Cardiac muscle cell (in vitro differentiated cells and primary cell): ENCODE data around the gene KLHL28. TPM values are rescaled to one million over a fixed set of nuclear protein-coding genes. Genes with fewer than 3 reads are reported as not detected.

Experiments
- DNase-seq, 2 donors: peaks; one replicate each; pipeline versions ENCODE4 v3.0.0 to v3.0.0-alpha.2; 2010 to 2017; ENCODE audit warnings: low read depth in 1 of 2, low spot score in 1 of 2
- H3K27ac ChIP-seq: fragments of 200-600 bp; sonication (generic); 2 replicates; pipeline ENCODE4 v1.5.1; 2016
- H3K27me3 ChIP-seq: fragments of 200-600 bp; sonication (generic); 2 replicates; pipeline ENCODE4 v1.6.0; 2016; ENCODE audit warnings: control low read depth
- H3K36me3 ChIP-seq: fragments of 200-600 bp; sonication (generic); 2 replicates; pipeline ENCODE4 v1.5.1; 2016; ENCODE audit warnings: control low read depth
- H3K4me1 ChIP-seq: fragments of 200-600 bp; sonication (generic); 2 replicates; pipeline ENCODE4 v1.8.1; 2017; ENCODE audit warnings: low read depth, mild to moderate bottlenecking, mixed run types
- H3K4me3 ChIP-seq: fragments of 200-600 bp; sonication (generic); 2 replicates; pipeline ENCODE4 v1.5.1; 2016; ENCODE audit warnings: mild to moderate bottlenecking
- H3K9me3 ChIP-seq: fragments of 200-600 bp; sonication (generic); 2 replicates; pipeline ENCODE4 v1.5.1; 2017; ENCODE audit warnings: low read depth, mild to moderate bottlenecking, control low read depth
- polyA plus RNA-seq: library from polyadenylated mRNA; unstranded; fragments of >200 nt; fragmentation: Nextera tagmentation; extraction: Ambion mirVana; gene quantifications from 2 replicates; pipeline ENCODE4 v1.2.1, GENCODE V29; 2016
- total RNA-seq: library from RNA; depleted of rRNA; stranded (reverse); fragments of >200 nt; gene quantifications from 2 replicates; pipeline ENCODE4 v1.2.3, GENCODE V29; 2016
- TF ChIP-seq, protein P1 (sequence below): IDR thresholded peaks from 2 replicates; pipeline ENCODE4 v1.5.1; 2012; ENCODE audit warnings: low read depth, mild to moderate bottlenecking, low read length

Gene KLHL28, protein sequence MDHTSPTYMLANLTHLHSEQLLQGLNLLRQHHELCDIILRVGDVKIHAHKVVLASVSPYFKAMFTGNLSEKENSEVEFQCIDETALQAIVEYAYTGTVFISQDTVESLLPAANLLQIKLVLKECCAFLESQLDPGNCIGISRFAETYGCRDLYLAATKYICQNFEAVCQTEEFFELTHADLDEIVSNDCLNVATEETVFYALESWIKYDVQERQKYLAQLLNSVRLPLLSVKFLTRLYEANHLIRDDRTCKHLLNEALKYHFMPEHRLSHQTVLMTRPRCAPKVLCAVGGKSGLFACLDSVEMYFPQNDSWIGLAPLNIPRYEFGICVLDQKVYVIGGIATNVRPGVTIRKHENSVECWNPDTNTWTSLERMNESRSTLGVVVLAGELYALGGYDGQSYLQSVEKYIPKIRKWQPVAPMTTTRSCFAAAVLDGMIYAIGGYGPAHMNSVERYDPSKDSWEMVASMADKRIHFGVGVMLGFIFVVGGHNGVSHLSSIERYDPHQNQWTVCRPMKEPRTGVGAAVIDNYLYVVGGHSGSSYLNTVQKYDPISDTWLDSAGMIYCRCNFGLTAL
- total RNA-seq (4.5 and 12.9 TPM in 2 replicates), polyA plus RNA-seq (8.8 and 12.2 TPM in 2 replicates)

DNA sequence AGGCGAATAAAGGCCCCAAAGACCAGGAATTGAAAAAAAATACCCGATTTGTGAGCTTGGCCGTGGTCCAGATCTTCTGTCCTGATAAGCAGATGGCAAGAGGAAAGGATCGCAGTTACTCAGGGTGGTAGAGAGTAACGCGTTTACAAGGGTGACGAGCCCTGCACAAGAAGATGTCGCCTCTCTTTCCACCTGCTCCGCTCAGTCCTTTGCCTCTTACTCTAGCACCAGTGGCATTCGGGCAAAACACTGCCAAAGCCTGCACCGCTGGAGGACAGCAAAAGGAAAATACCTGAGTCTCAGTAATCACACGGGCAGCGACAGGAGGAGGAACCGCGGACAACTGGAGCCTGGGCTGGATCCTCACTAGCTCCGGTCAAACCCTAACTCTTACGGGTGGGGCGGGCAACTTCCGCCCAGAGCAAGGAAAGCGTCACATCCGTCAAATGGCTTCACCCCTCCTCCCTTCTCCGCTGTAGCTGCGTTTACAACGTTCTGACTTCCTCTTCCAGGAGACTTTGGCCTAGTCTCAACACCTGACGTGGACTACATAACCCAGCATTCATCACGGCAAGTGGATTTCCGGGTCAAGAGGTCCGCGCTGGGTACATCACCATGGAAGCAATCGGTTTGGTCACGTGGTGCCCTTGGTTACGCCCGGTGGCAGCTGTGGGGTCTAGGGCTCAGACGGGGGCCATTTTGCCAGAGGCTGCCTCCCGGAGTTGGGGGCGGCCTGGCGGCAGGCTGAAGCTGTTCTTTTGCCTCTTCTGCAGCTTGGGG is at the start of gene KLHL28, which contains the start of gene TOGARAM1:
Gene KLHL28 (minus strand): TSS at position 394 of the 780 bp plus-strand sequence. CDS start 16,019 bp downstream, outside the sequence.
Gene TOGARAM1 (plus strand): TSS at position 637 of the 780 bp plus-strand sequence. CDS start 232 bp downstream, outside the sequence.
- H3K4me3 ChIP-seq, result peak within 1 kb of the TSS; percentile 87
- H3K36me3 ChIP-seq, result no peaks in the 10 kb centered on the region
- no peaks in the 10 kb centered on the region for H3K27me3 ChIP-seq
- peak; percentile 99 to 100 for DNase-seq
- H3K27ac ChIP-seq, result peak within 1 kb of the TSS; percentile 79
- peaks cover 23% of the 10 kb centered on the region for H3K4me1 ChIP-seq
- TF ChIP-seq, protein P1, sequence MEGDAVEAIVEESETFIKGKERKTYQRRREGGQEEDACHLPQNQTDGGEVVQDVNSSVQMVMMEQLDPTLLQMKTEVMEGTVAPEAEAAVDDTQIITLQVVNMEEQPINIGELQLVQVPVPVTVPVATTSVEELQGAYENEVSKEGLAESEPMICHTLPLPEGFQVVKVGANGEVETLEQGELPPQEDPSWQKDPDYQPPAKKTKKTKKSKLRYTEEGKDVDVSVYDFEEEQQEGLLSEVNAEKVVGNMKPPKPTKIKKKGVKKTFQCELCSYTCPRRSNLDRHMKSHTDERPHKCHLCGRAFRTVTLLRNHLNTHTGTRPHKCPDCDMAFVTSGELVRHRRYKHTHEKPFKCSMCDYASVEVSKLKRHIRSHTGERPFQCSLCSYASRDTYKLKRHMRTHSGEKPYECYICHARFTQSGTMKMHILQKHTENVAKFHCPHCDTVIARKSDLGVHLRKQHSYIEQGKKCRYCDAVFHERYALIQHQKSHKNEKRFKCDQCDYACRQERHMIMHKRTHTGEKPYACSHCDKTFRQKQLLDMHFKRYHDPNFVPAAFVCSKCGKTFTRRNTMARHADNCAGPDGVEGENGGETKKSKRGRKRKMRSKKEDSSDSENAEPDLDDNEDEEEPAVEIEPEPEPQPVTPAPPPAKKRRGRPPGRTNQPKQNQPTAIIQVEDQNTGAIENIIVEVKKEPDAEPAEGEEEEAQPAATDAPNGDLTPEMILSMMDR, result no peak
- H3K9me3 ChIP-seq, result no peaks in the 10 kb centered on the region

GRCh38 chr14:45003924-45004323 is 42.2 kb upstream of the KLHL28 start:
- H3K36me3 ChIP-seq, result peaks cover 26% of the 10 kb centered on the region
- no peaks in the 10 kb centered on the region for H3K27me3 ChIP-seq
- H3K9me3 ChIP-seq, result no peaks in the 10 kb centered on the region
- TF ChIP-seq, protein P1, result no peak
- no peak overlapping the region for H3K4me3 ChIP-seq
- no peak for DNase-seq
- no peaks in the 10 kb centered on the region for H3K4me1 ChIP-seq
- H3K27ac ChIP-seq, result no peak overlapping the region

- H3K27ac ChIP-seq, result peak overlapping the region; percentile 4
- H3K4me3 ChIP-seq, result no peak overlapping the region
- TF ChIP-seq, protein P1, result no peak
- H3K4me1 ChIP-seq, result peaks cover 6% of the 10 kb centered on the region
- H3K36me3 ChIP-seq, result peaks cover 7% of the 10 kb centered on the region
- H3K9me3 ChIP-seq, result no peaks in the 10 kb centered on the region
- DNase-seq, result no peak
- H3K27me3 ChIP-seq, result no peaks in the 10 kb centered on the region
Measured at GRCh38 chr14:44995770-44996294, 34.1 kb upstream of the KLHL28 start.

DNA sequence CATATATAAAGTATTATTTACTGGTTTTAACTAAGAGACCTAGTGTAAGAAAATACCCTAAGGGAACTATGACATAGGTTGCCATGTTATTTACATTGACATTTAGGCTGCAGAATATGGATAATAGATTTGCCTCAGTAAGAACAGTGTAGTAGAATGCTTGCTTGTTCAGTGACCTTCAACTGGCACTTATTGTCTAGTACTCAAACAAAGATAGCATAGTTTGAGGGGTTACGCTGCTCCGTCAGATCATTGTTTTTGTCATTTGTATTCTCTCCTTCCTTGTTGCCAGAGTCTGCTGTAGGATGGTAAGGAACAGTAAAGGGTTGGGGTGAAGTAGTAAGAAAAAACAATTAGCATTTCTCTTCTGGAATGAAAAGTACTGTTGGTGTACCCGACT is 33.4 kb upstream of the KLHL28 start:
- H3K36me3 ChIP-seq, result peaks cover 6% of the 10 kb centered on the region
- TF ChIP-seq, protein P1, result no peak
- no peaks in the 10 kb centered on the region for H3K9me3 ChIP-seq
- peak in 1 of 2 donors; percentile 20 for DNase-seq
- peaks cover 6% of the 10 kb centered on the region for H3K4me1 ChIP-seq
- no peaks in the 10 kb centered on the region for H3K27me3 ChIP-seq
- no peak overlapping the region for H3K4me3 ChIP-seq
- peak overlapping the region; percentile 4 for H3K27ac ChIP-seq

- Histone ChIP-seq H3K4me3 (no peak overlapping the region), H3K27ac (peak overlapping the region; percentile 63), H3K9me3 (no peaks in the 10 kb centered on the region), H3K36me3 (no peaks in the 10 kb centered on the region), H3K4me1 (peaks cover 18% of the 10 kb centered on the region), H3K27me3 (no peaks in the 10 kb centered on the region)
- TF ChIP-seq, protein P1, result no peak
- DNase-seq, result no peak
Measured at GRCh38 chr14:44990533-44990932, 28.8 kb upstream of the KLHL28 start.
